Fibroblast of lung (primary cell): Measurements from ENCODE around the gene GBA3. TPM values are rescaled to one million over a fixed set of nuclear protein-coding genes. Genes with fewer than 3 reads are reported as not detected.

Experiments used
- DNase-seq, 2 donors: peaks; one replicate each; pipeline versions ENCODE4 v3.0.0 to v3.0.0-alpha.2; 2010; ENCODE audit warnings: low read depth in 2 of 2
- H2AFZ ChIP-seq: 2 replicates; pipeline ENCODE4 v1.5.1; 2012; ENCODE audit warnings: low read length, control low read depth, inconsistent platforms
- H3K27ac ChIP-seq: 2 replicates; pipeline ENCODE4 v1.5.1; 2011; ENCODE audit warnings: low read length, control low read depth; ENCODE audit not compliant: insufficient read depth
- H3K27me3 ChIP-seq: 2 replicates; pipeline ENCODE4 v1.5.1; 2011; ENCODE audit warnings: mild to moderate bottlenecking, low read length; ENCODE audit not compliant: control insufficient read depth, insufficient read depth
- H3K36me3 ChIP-seq: 2 replicates; pipeline ENCODE4 v1.5.1; 2011; ENCODE audit warnings: low read length; ENCODE audit not compliant: control insufficient read depth, insufficient read depth
- H3K4me1 ChIP-seq: 2 replicates; pipeline ENCODE4 v1.5.1; 2011; ENCODE audit warnings: low read length; ENCODE audit not compliant: control insufficient read depth, insufficient read depth; ENCODE audit errors: extremely low read depth
- H3K4me2 ChIP-seq: 2 replicates; pipeline ENCODE4 v1.5.1; 2011; ENCODE audit warnings: low read length, control low read depth; ENCODE audit not compliant: insufficient read depth; ENCODE audit errors: extremely low read depth
- H3K4me3 ChIP-seq, 4 experiments: fragments of 200-600 bp in 1 of 4; sonication (generic) in 1 of 4; replicated peaks in 1 of 4; 2 replicates each; pipeline ENCODE4 v1.5.1; 2011 to 2016; ENCODE audit warnings: low read length in 4 of 4, low read depth in 3 of 4, mild to moderate bottlenecking in 3 of 4, control low read depth in 2 of 4, inconsistent platforms in 1 of 4, mixed read lengths in 1 of 4; ENCODE audit not compliant: insufficient read depth in 1 of 4; ENCODE audit errors: control extremely low read depth in 1 of 4
- H3K79me2 ChIP-seq: 2 replicates; pipeline ENCODE4 v1.5.1; 2012; ENCODE audit warnings: mild to moderate bottlenecking, low read length, inconsistent platforms; ENCODE audit not compliant: control insufficient read depth, insufficient read depth
- H3K9ac ChIP-seq: 2 replicates; pipeline ENCODE4 v1.5.1; 2011; ENCODE audit warnings: mild to moderate bottlenecking, low read length, control low read depth; ENCODE audit not compliant: insufficient read depth
- H3K9me3 ChIP-seq: 2 replicates; pipeline ENCODE4 v1.5.1; 2012; ENCODE audit warnings: low read depth, low read length; ENCODE audit not compliant: control insufficient read depth, insufficient read depth
- H4K20me1 ChIP-seq: 2 replicates; pipeline ENCODE4 v1.5.1; 2011; ENCODE audit warnings: low read length; ENCODE audit not compliant: control insufficient read depth, insufficient read depth; ENCODE audit errors: extremely low read depth
- CTCF ChIP-seq, 2 donors: IDR thresholded peaks in 1 of 2; conservative IDR thresholded peaks in 1 of 2; 1 replicate in 1 of 2; 2 replicates in 1 of 2; pipeline ENCODE4 v1.5.1; 2011 to 2012; ENCODE audit warnings: low read length in 2 of 2, control low read depth in 1 of 2, inconsistent platforms in 1 of 2, low read depth in 1 of 2, mild to moderate bottlenecking in 1 of 2
- EZH2 ChIP-seq: IDR thresholded peaks from 2 replicates; pipeline ENCODE4 v1.5.1; 2012; ENCODE audit warnings: low read length, control low read depth, mild to moderate bottlenecking; ENCODE audit errors: missing control alignments
- polyA plus RNA-seq, 2 donors: library from polyadenylated mRNA; depleted of rRNA in 1 of 2; stranded (reverse) in 1 of 2; unstranded in 1 of 2; fragments of >200 nt; gene quantifications; 2 replicates each; pipeline ENCODE4 v1.2.1, GENCODE V29; 2011 to 2012; ENCODE audit warnings: missing spikeins in 1 of 2
- total RNA-seq: library from RNA; depleted of rRNA; stranded (reverse); fragments of >200 nt; gene quantifications from 2 replicates; pipeline ENCODE4 v1.2.1, GENCODE V29; 2014

GBA3 gene
- total and polyA plus RNA-seq, 2 donors (not counting 1 experiment from before 2014, with no cell fraction given), result not detected

DNA sequence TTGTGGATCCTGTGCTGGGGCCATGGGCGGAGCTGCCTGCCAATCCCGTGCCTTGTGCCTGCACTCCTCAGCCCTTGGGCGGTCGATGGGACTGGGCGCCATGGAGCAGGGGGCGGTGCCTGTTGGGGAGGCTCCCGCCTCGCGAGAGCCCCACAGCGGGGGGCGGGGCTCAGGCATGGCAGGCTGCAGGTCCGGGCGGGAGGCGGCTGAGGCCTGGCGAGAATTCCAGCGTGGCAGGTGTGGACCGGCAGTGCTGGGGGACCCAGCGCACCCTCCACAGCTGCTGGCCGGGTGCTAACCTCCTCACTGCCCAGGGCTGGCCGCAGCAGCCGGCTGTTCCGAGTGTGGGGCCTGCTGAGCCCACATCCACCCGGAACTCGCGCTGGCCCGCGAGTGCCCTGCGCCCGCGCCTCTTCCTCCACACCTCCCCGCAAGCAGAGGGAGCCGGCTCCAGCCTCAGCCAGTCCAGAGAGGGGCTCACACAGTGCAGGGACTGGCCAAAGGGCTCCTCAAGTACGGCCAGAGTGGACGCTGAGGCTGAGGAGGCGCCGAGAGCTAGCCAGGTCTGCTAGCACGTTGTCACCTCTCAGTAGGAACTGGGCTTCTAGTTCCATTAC lies 85.9 kb downstream of the GBA3 start:
- Histone ChIP-seq H3K27me3 (no peaks in the 10 kb centered on the region), H3K9me3 (no peaks in the 10 kb centered on the region), H2AFZ (no peak overlapping the region), H4K20me1 (no peaks in the 10 kb centered on the region), H3K79me2 (no peaks in the 10 kb centered on the region), H3K4me1 (no peaks in the 10 kb centered on the region), H3K36me3 (no peaks in the 10 kb centered on the region), H3K4me3 (no peak overlapping the region), H3K27ac (no peak overlapping the region), H3K4me2 (no peak overlapping the region), H3K9ac (no peak overlapping the region)
- TF ChIP-seq CTCF (conservative IDR thresholded peaks at IDR 0.05 in 1 of 2, IDR thresholded peaks at IDR 0.05 in 1 of 2; ENCODE audit: low read depth in 1 of 2, low read length in 2 of 2) (no peak), EZH2 (no peak)
- DNase-seq, result no peak

DNA sequence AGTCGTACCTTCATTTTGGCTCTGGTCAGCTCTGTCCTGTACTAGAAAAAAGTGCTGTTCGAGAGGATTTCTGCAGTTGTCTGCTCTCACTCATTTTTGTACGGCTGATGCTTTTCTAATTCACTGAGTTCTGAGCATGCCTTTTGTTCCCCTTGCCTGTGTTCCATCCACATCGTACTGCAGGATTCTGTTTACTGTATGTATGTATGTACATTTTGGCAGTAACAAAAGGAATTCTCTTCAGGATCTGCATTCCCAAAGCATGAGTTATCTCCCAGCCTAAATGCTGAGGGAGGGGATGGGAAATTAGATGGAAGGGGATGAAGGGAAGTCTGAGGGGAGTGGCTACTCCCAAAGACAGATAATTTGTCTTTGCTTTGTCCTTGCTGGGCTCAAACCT lies 87.6 kb downstream of the GBA3 start:
- no peak overlapping the region for H2AFZ ChIP-seq
- H3K4me3 ChIP-seq, result no peak overlapping the region
- H3K27me3 ChIP-seq, result no peaks in the 10 kb centered on the region
- H4K20me1 ChIP-seq, result no peaks in the 10 kb centered on the region
- no peaks in the 10 kb centered on the region for H3K9me3 ChIP-seq
- H3K4me2 ChIP-seq, result no peak overlapping the region
- no peak overlapping the region for H3K9ac ChIP-seq
- H3K27ac ChIP-seq, result no peak overlapping the region
- TF ChIP-seq CTCF (conservative IDR thresholded peaks at IDR 0.05 in 1 of 2, IDR thresholded peaks at IDR 0.05 in 1 of 2; ENCODE audit: low read depth in 1 of 2, low read length in 2 of 2), result no peak
- no peak for TF ChIP-seq EZH2
- H3K4me1 ChIP-seq, result no peaks in the 10 kb centered on the region
- no peaks in the 10 kb centered on the region for H3K79me2 ChIP-seq
- DNase-seq, result no peak
- H3K36me3 ChIP-seq, result no peaks in the 10 kb centered on the region

DNA sequence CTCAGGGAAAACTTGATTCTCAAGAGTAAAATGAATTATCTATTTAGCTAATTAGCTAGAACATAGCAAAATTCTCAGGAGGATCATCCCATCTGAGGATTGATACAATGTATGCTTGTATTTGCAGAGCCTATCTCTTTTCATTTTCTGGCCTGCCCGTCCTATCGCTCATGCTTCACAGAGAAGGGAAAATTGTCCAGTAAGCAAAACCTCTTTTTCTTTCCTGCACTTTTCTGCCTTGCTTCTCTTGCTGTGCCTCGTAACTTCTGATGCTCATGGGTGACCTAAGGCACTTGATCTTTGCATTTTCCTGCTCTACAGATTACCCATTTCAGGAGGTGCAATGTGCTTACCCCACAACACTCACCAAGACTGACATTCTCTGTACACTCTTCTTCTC lies 88.1 kb downstream of the GBA3 start:
- Histone ChIP-seq H4K20me1 (no peaks in the 10 kb centered on the region), H3K36me3 (no peaks in the 10 kb centered on the region), H3K27ac (no peak overlapping the region), H3K4me1 (no peaks in the 10 kb centered on the region), H3K9ac (no peak overlapping the region), H3K4me2 (no peak overlapping the region), H3K27me3 (no peaks in the 10 kb centered on the region), H3K4me3 (no peak overlapping the region), H3K9me3 (no peaks in the 10 kb centered on the region), H3K79me2 (no peaks in the 10 kb centered on the region), H2AFZ (no peak overlapping the region)
- DNase-seq, result no peak
- TF ChIP-seq CTCF (conservative IDR thresholded peaks at IDR 0.05 in 1 of 2, IDR thresholded peaks at IDR 0.05 in 1 of 2; ENCODE audit: low read depth in 1 of 2, low read length in 2 of 2) (no peak), EZH2 (no peak)
